ENCODE results near the gene HAUS7. TPM values are rescaled to one million over a fixed set of nuclear protein-coding genes. Genes with fewer than 3 reads are reported as not detected.

HAUS7 gene
- total RNA-seq, 2 experiments from 2014 or later, result 56.6 to 57.7 TPM

- H3K27me3 Mint-ChIP-seq (ENCODE audit: low read depth), result no peaks in the 10 kb centered on the region
- peaks cover 8% of the 10 kb centered on the region for H3K4me1 Mint-ChIP-seq (ENCODE audit: low read depth)
- DNase-seq (no peak), ATAC-seq (no peak)
- H3K27ac Mint-ChIP-seq, result no peak overlapping the region
- H3K9me3 Mint-ChIP-seq (ENCODE audit: insufficient read depth), result no peaks in the 10 kb centered on the region
- no peak overlapping the region for H3K4me3 Mint-ChIP-seq
- H3K36me3 Mint-ChIP-seq (ENCODE audit: low read depth), result no peaks in the 10 kb centered on the region
- POLR2A ChIA-PET, result no interaction called here
- CTCF ChIA-PET, result no interaction called here
These were observed 55.4 kb downstream of the HAUS7 start for GRCh38 chrX:153414856-153415510.

- Mint-ChIP-seq H3K36me3 (ENCODE audit: low read depth) (no peaks in the 10 kb centered on the region), H3K4me1 (ENCODE audit: low read depth) (peaks cover 8% of the 10 kb centered on the region), H3K27ac (no peak overlapping the region), H3K9me3 (ENCODE audit: insufficient read depth) (no peaks in the 10 kb centered on the region), H3K4me3 (no peak overlapping the region), H3K27me3 (ENCODE audit: low read depth) (no peaks in the 10 kb centered on the region)
- CTCF ChIA-PET, result interaction anchor here (0.8 kb wide), 1 partner anchor 382 kb away, joined by 3 read pairs; no protein-coding TSS in a partner anchor
- ATAC-seq (no peak), DNase-seq (no peak)
- POLR2A ChIA-PET, result no interaction called here
These were observed 56.6 kb downstream of the HAUS7 start for GRCh38 chrX:153413731-153414130.

GRCh38 chrX:153412746-153413720 is 57.3 kb downstream of the HAUS7 start:
- Mint-ChIP-seq H3K9me3 (ENCODE audit: insufficient read depth) (no peaks in the 10 kb centered on the region), H3K27me3 (ENCODE audit: low read depth) (no peaks in the 10 kb centered on the region), H3K27ac (no peak overlapping the region), H3K36me3 (ENCODE audit: low read depth) (no peaks in the 10 kb centered on the region), H3K4me3 (peak overlapping the region; percentile 71), H3K4me1 (ENCODE audit: low read depth) (peaks cover 8% of the 10 kb centered on the region)
- DNase-seq (no peak), ATAC-seq (no peak)
- ChIA-PET CTCF (no interaction called here), POLR2A (no interaction called here)

GRCh38 chrX:153411988-153412574 is 58.3 kb downstream of the HAUS7 start:
- H3K27me3 Mint-ChIP-seq (ENCODE audit: low read depth), result no peaks in the 10 kb centered on the region
- ChIA-PET POLR2A (no interaction called here), CTCF (no interaction called here)
- H3K4me3 Mint-ChIP-seq, result peak overlapping the region; percentile 71
- DNase-seq (no peak), ATAC-seq (peak; percentile 7)
- H3K36me3 Mint-ChIP-seq (ENCODE audit: low read depth), result no peaks in the 10 kb centered on the region
- H3K4me1 Mint-ChIP-seq (ENCODE audit: low read depth), result peaks cover 8% of the 10 kb centered on the region
- no peaks in the 10 kb centered on the region for H3K9me3 Mint-ChIP-seq (ENCODE audit: insufficient read depth)
- no peak overlapping the region for H3K27ac Mint-ChIP-seq

GRCh38 chrX:153411255-153411987 is 59.0 kb downstream of the HAUS7 start, which contains the start of gene ZFP92:
Gene ZFP92 (plus strand): TSS chrX:153411472. CDS start chrX:153418323, 6,851 bp downstream.
- H3K4me1 Mint-ChIP-seq (ENCODE audit: low read depth), result peaks cover 8% of the 10 kb centered on the region
- ChIA-PET CTCF (no interaction called here), POLR2A (no interaction called here)
- H3K36me3 Mint-ChIP-seq (ENCODE audit: low read depth), result no peaks in the 10 kb centered on the region
- ATAC-seq (peak; percentile 84), DNase-seq (peak; percentile 42)
- no peak within 1 kb of the TSS for H3K27ac Mint-ChIP-seq
- H3K27me3 Mint-ChIP-seq (ENCODE audit: low read depth), result no peaks in the 10 kb centered on the region
- peak within 1 kb of the TSS; percentile 71 for H3K4me3 Mint-ChIP-seq
- H3K9me3 Mint-ChIP-seq (ENCODE audit: insufficient read depth), result no peaks in the 10 kb centered on the region

GRCh38 chrX:153410888-153411254 is 59.5 kb downstream of the HAUS7 start:
- Mint-ChIP-seq H3K4me1 (ENCODE audit: low read depth) (peaks cover 8% of the 10 kb centered on the region), H3K9me3 (ENCODE audit: insufficient read depth) (no peaks in the 10 kb centered on the region), H3K27ac (no peak overlapping the region), H3K4me3 (peak overlapping the region; percentile 56), H3K36me3 (ENCODE audit: low read depth) (no peaks in the 10 kb centered on the region), H3K27me3 (ENCODE audit: low read depth) (no peaks in the 10 kb centered on the region)
- ATAC-seq (no peak), DNase-seq (no peak)
- CTCF ChIA-PET, result no interaction called here
- POLR2A ChIA-PET, result no interaction called here

- H3K27me3 Mint-ChIP-seq (ENCODE audit: low read depth), result no peaks in the 10 kb centered on the region
- H3K36me3 Mint-ChIP-seq (ENCODE audit: low read depth), result no peaks in the 10 kb centered on the region
- no peak for DNase-seq
- ATAC-seq, result no peak
- no peak overlapping the region for H3K4me3 Mint-ChIP-seq
- H3K27ac Mint-ChIP-seq, result no peak overlapping the region
- ChIA-PET CTCF (no interaction called here), POLR2A (no interaction called here)
- H3K4me1 Mint-ChIP-seq (ENCODE audit: low read depth), result peaks cover 8% of the 10 kb centered on the region
- H3K9me3 Mint-ChIP-seq (ENCODE audit: insufficient read depth), result no peaks in the 10 kb centered on the region
These were observed 60.0 kb downstream of the HAUS7 start for GRCh38 chrX:153410373-153410772.

- no peak overlapping the region for H3K4me3 Mint-ChIP-seq
- POLR2A ChIA-PET, result no interaction called here
- H3K27me3 Mint-ChIP-seq (ENCODE audit: low read depth), result no peaks in the 10 kb centered on the region
- no peak overlapping the region for H3K27ac Mint-ChIP-seq
- ATAC-seq, result no peak
- no peak for DNase-seq
- H3K4me1 Mint-ChIP-seq (ENCODE audit: low read depth), result peaks cover 8% of the 10 kb centered on the region
- no peaks in the 10 kb centered on the region for H3K9me3 Mint-ChIP-seq (ENCODE audit: insufficient read depth)
- H3K36me3 Mint-ChIP-seq (ENCODE audit: low read depth), result no peaks in the 10 kb centered on the region
- CTCF ChIA-PET, result no interaction called here
These were observed 60.8 kb downstream of the HAUS7 start for GRCh38 chrX:153409414-153410101.

- ATAC-seq, result no peak
- Mint-ChIP-seq H3K27me3 (ENCODE audit: low read depth) (no peaks in the 10 kb centered on the region), H3K4me1 (ENCODE audit: low read depth) (peaks cover 8% of the 10 kb centered on the region), H3K36me3 (ENCODE audit: low read depth) (no peaks in the 10 kb centered on the region), H3K9me3 (ENCODE audit: insufficient read depth) (no peaks in the 10 kb centered on the region), H3K27ac (no peak overlapping the region), H3K4me3 (no peak overlapping the region)
- ChIA-PET POLR2A (no interaction called here), CTCF (no interaction called here)
- DNase-seq, result no peak
These were observed 61.5 kb downstream of the HAUS7 start for GRCh38 chrX:153408871-153409351.

GRCh38 chrX:153408221-153408721 is 62.1 kb downstream of the HAUS7 start:
- POLR2A ChIA-PET, result no interaction called here
- H3K4me3 Mint-ChIP-seq, result no peak overlapping the region
- ATAC-seq (no peak), DNase-seq (no peak)
- CTCF ChIA-PET, result no interaction called here
- no peaks in the 10 kb centered on the region for H3K9me3 Mint-ChIP-seq (ENCODE audit: insufficient read depth)
- H3K36me3 Mint-ChIP-seq (ENCODE audit: low read depth), result no peaks in the 10 kb centered on the region
- H3K27ac Mint-ChIP-seq, result no peak overlapping the region
- peaks cover 8% of the 10 kb centered on the region for H3K4me1 Mint-ChIP-seq (ENCODE audit: low read depth)
- no peaks in the 10 kb centered on the region for H3K27me3 Mint-ChIP-seq (ENCODE audit: low read depth)

GRCh38 chrX:153407736-153408135 is 62.6 kb downstream of the HAUS7 start:
- POLR2A ChIA-PET, result no interaction called here
- CTCF ChIA-PET, result no interaction called here
- Mint-ChIP-seq H3K9me3 (ENCODE audit: insufficient read depth) (no peaks in the 10 kb centered on the region), H3K27me3 (ENCODE audit: low read depth) (peaks cover 2% of the 10 kb centered on the region), H3K4me1 (ENCODE audit: low read depth) (peaks cover 8% of the 10 kb centered on the region), H3K36me3 (ENCODE audit: low read depth) (no peaks in the 10 kb centered on the region), H3K27ac (no peak overlapping the region), H3K4me3 (no peak overlapping the region)
- no peak for ATAC-seq
- no peak for DNase-seq

Measured in activated CD8-positive, alpha-beta T cell treated with anti-CD3 and anti-CD28 coated beads, Interleukin-2, amount 10 ng/mL, durations not matched to agents 7 days and 5 days (primary cell).